Measurements from ENCODE around the gene CRABP2.

CRABP2 gene

GRCh38 chr1:156658496-156658895 is 46.9 kb downstream of the CRABP2 start:
- in situ Hi-C loops (cut with HindIII; ENCODE audit: low sequenced_read_pairs): no loop called here

GRCh38 chr1:156657741-156658319 is 47.6 kb downstream of the CRABP2 start:
- in situ Hi-C loops (cut with HindIII; ENCODE audit: low sequenced_read_pairs): no loop called here

- in situ Hi-C loops (cut with HindIII; ENCODE audit: low sequenced_read_pairs): no loop called here
These were observed 48.3 kb downstream of the CRABP2 start for GRCh38 chr1:156656806-156657740.

GRCh38 chr1:156655904-156656516 is 49.4 kb downstream of the CRABP2 start:
- in situ Hi-C loops (cut with HindIII; ENCODE audit: low sequenced_read_pairs): no loop called here

- in situ Hi-C loops (cut with HindIII; ENCODE audit: low sequenced_read_pairs): no loop called here
These were observed 50.1 kb downstream of the CRABP2 start for GRCh38 chr1:156655151-156655903.

GRCh38 chr1:156654700-156655099 is 50.7 kb downstream of the CRABP2 start:
- in situ Hi-C loops (cut with HindIII; ENCODE audit: low sequenced_read_pairs): no loop called here

- in situ Hi-C loops (cut with HindIII; ENCODE audit: low sequenced_read_pairs): no loop called here
These were observed 52.4 kb downstream of the CRABP2 start for GRCh38 chr1:156652992-156653355.

GRCh38 chr1:156652131-156652991 is 53.0 kb downstream of the CRABP2 start:
- in situ Hi-C loops (cut with HindIII; ENCODE audit: low sequenced_read_pairs): no loop called here
